Measurements from ENCODE around the gene SGMS2.

The SGMS2 gene

DNA sequence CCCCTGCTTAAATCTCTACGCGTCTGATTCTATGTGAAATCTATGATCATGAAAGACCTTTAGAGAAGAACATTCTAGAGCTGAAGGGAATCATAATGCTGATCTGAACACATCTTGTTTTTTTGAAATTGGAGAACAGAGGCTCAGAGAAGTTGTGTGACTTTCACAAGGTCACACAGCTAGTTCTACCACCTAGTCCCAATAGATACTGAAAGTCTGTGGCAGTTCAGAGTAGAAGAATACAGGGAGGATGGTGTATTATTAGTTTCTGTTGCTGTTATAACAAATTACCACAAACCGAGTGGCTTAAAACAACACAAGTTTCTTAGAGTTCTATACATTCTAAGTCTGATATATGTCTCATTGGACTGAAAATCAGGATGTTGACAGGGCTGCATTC, 121.1 kb downstream of the SGMS2 start:
- H3K36me3 ChIP-seq (ENCODE audit: insufficient read depth, low read length) = peaks cover 4% of the 10 kb centered on the region
- H3K27me3 ChIP-seq (ENCODE audit: insufficient read depth, low read length) = no peaks in the 10 kb centered on the region
- no peak overlapping the region for H2AFZ ChIP-seq (ENCODE audit: low read depth, low read length)
- no peaks in the 10 kb centered on the region for H3K9me3 ChIP-seq (ENCODE audit: low read length)
- no peak overlapping the region for H3K4me3 ChIP-seq (ENCODE audit: low read length)
- no peaks in the 10 kb centered on the region for H3K4me1 ChIP-seq (ENCODE audit: insufficient read depth, low read length)

DNA sequence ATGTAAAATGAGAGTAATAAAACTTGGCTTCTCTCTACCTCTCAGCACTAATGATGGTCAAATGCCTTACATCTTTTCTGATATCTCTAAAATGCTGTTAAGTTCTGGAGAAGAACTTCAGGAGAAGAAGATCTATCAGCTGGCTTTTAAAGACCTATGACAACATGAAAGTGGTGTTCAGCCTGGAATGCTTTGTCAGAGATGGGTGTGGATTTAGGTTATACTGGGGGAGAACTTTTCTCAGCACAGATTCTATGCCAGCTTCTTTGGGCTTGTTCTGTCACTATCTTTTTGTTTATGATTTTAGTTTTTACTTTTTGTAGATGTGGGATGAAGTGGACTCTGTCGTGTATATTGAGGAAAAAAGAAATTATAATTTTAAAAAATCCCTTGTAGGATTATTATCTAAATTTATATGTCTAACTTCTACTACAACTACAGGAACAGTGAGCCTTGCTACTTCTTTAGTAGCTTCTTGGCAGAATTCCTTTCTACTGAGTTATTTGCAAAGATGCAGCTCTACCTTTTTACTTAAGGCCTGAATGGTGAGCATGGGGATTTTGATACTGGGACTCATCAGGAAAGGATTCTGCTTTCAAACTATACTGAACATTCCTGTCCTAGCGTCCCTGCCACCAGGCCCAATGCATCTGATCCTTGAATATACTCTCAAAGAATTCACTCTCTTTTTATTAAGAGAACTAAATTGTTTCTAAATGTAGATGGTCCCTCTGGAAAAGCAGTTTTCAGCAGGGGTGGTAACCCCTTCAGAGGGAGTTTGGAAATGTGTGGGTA, 126.2 kb downstream of the SGMS2 start:
- H2AFZ ChIP-seq (ENCODE audit: low read depth, low read length) = no peak overlapping the region
- H3K4me3 ChIP-seq (ENCODE audit: low read length) = no peak overlapping the region
- no peaks in the 10 kb centered on the region for H3K9me3 ChIP-seq (ENCODE audit: low read length)
- no peaks in the 10 kb centered on the region for H3K27me3 ChIP-seq (ENCODE audit: insufficient read depth, low read length)
- peaks cover 7% of the 10 kb centered on the region for H3K36me3 ChIP-seq (ENCODE audit: insufficient read depth, low read length)
- no peaks in the 10 kb centered on the region for H3K4me1 ChIP-seq (ENCODE audit: insufficient read depth, low read length)

GRCh38 chr4:107951551-107951950, 126.8 kb downstream of the SGMS2 start:
- Histone ChIP-seq H3K9me3 (ENCODE audit: low read length) (no peaks in the 10 kb centered on the region), H2AFZ (ENCODE audit: low read depth, low read length) (no peak overlapping the region), H3K36me3 (ENCODE audit: insufficient read depth, low read length) (peaks cover 7% of the 10 kb centered on the region), H3K27me3 (ENCODE audit: insufficient read depth, low read length) (no peaks in the 10 kb centered on the region), H3K4me3 (ENCODE audit: low read length) (no peak overlapping the region), H3K4me1 (ENCODE audit: insufficient read depth, low read length) (no peaks in the 10 kb centered on the region)

- H3K9me3 ChIP-seq (ENCODE audit: low read length) = no peaks in the 10 kb centered on the region
- peaks cover 2% of the 10 kb centered on the region for H3K36me3 ChIP-seq (ENCODE audit: insufficient read depth, low read length)
- no peak overlapping the region for H2AFZ ChIP-seq (ENCODE audit: low read depth, low read length)
- no peaks in the 10 kb centered on the region for H3K27me3 ChIP-seq (ENCODE audit: insufficient read depth, low read length)
- no peaks in the 10 kb centered on the region for H3K4me1 ChIP-seq (ENCODE audit: insufficient read depth, low read length)
- no peak overlapping the region for H3K4me3 ChIP-seq (ENCODE audit: low read length)
Observed at GRCh38 chr4:107956011-107956410, 131.3 kb downstream of the SGMS2 start.

Data from neuron (in vitro differentiated cells).